ENCODE data around the gene CLMN. TPM values are rescaled to one million over a fixed set of nuclear protein-coding genes. Genes with fewer than 3 reads are reported as not detected.

CLMN gene
- total and polyA plus RNA-seq, 2 of the 4 experiments (the other 2 are of a cell fraction) = 0.10 to 0.18 TPM

- no TSS peak for BruUV-seq (replicated peaks)
- Histone ChIP-seq H3K36me3 (ENCODE audit: control insufficient read depth, insufficient read depth, low read length) (no peaks in the 10 kb centered on the region), H3K18ac (ENCODE audit: low read depth, low read length) (no peak overlapping the region), H4K20me1 (ENCODE audit: insufficient read depth, low read length) (no peaks in the 10 kb centered on the region), H3K4me1 (ENCODE audit: control insufficient read depth, insufficient read depth, low read length) (no peaks in the 10 kb centered on the region), H2AFZ (replicated peaks; ENCODE audit: low read length, poor library complexity) (no peak overlapping the region), H2AK9ac (replicated peaks; ENCODE audit: low read depth, low read length, poor library complexity) (no peak overlapping the region), H3K9ac (ENCODE audit: low read depth, low read length) (no peak overlapping the region), H3K27ac (ENCODE audit: insufficient read depth, low read length) (no peak overlapping the region), H3K4me3 (ENCODE audit: insufficient read depth, low read depth, low read length) (no peak overlapping the region), H2BK15ac (ENCODE audit: low read depth, low read length) (no peak overlapping the region), H2BK5ac (ENCODE audit: low read depth, low read length, poor library complexity, severe bottlenecking) (no peak overlapping the region), H3K79me1 (ENCODE audit: low read depth in 1 of 2, low read length in 2 of 2) (no peaks in the 10 kb centered on the region), H3K9me3 (ENCODE audit: control insufficient read depth, insufficient read depth, low read length) (no peaks in the 10 kb centered on the region), H3K27me3 (ENCODE audit: control insufficient read depth, insufficient read depth, low read length) (no peaks in the 10 kb centered on the region; the same call in 1 of the 2 replicates), H3K56ac (ENCODE audit: extremely low read depth, insufficient read depth, low read length) (no peak overlapping the region), H4K8ac (ENCODE audit: low read depth in 2 of 2, low read length in 2 of 2) (no peak overlapping the region), H3K4ac (ENCODE audit: low read depth, low read length) (no peak overlapping the region), H3K9me1 (ENCODE audit: insufficient read depth, low read length) (no peaks in the 10 kb centered on the region), H4K91ac (ENCODE audit: insufficient read depth, low read depth, low read length) (no peak overlapping the region), H2BK20ac (ENCODE audit: low read depth, low read length) (no peak overlapping the region), H2BK120ac (ENCODE audit: low read depth, low read length) (no peak overlapping the region), H3K4me2 (ENCODE audit: low read depth, low read length) (no peak overlapping the region), H3K23ac (ENCODE audit: low read depth, low read length) (no peak overlapping the region), H2AK5ac (ENCODE audit: low read depth, low read length) (no peak overlapping the region), H3K14ac (replicated peaks; ENCODE audit: low read depth, low read length) (no peak overlapping the region), H4K5ac (ENCODE audit: low read depth, low read length) (no peak overlapping the region)
- intact Hi-C loops (cut with micrococcal nuclease) (no loop called here), dilution Hi-C loops (cut with HindIII; ENCODE audit: low sequenced_read_pairs, unreplicated experiment) (no loop called here), in situ Hi-C loops (cut with MboI; ENCODE audit: low sequenced_read_pairs) (no loop called here)
- ATAC-seq (ENCODE audit: low read depth) = no peak
- no peak for TF ChIP-seq SMC3 (IDR thresholded peaks at IDR 0.05; ENCODE audit: low read depth, low read length)
- no peak for TF ChIP-seq RAD21 (IDR thresholded peaks at IDR 0.05; ENCODE audit: low read length)
- TF ChIP-seq RFX5 (IDR thresholded peaks at IDR 0.05; ENCODE audit: low read depth, low read length) = no peak
- TF ChIP-seq NFE2L2 (IDR thresholded peaks at IDR 0.05; ENCODE audit: low read depth, low read length) = no peak
- TF ChIP-seq CHD1 (IDR thresholded peaks at IDR 0.05; ENCODE audit: low read depth, low read length) = no peak
- no peak for TF ChIP-seq CEBPB (IDR thresholded peaks at IDR 0.05; ENCODE audit: low read depth, low read length)
- TF ChIP-seq MAFK (IDR thresholded peaks at IDR 0.05; ENCODE audit: low read depth, low read length) = no peak
- TF ChIP-seq CTCF (conservative IDR thresholded peaks at IDR 0.05; ENCODE audit: low read depth, low read length) = no peak
- TF ChIP-seq RCOR1 (IDR thresholded peaks at IDR 0.05; ENCODE audit: insufficient replicate concordance, low read length) = no peak
- TF ChIP-seq POLR2A (IDR thresholded peaks at IDR 0.05; ENCODE audit: low read depth, low read length) = no peak
- TF ChIP-seq BHLHE40 (IDR thresholded peaks at IDR 0.05; ENCODE audit: low read depth, low read length) = no peak
- TF ChIP-seq USF2 (IDR thresholded peaks at IDR 0.05; ENCODE audit: low read depth, low read length) = no peak
- TF ChIP-seq FOS (IDR thresholded peaks at IDR 0.05; ENCODE audit: low read depth, low read length) = no peak
- no CpG with 5 or more reads among the region's 8 CpGs for WGBS, 2 experiments (ENCODE audit: extremely low coverage in 2 of 2, insufficient read length in 1 of 2)
- POLR2A ChIA-PET (ENCODE audit: unreplicated experiment) = no interaction called here
- CTCF ChIA-PET = no interaction called here
- no peak for DNase-seq
Measured at GRCh38 chr14:95346266-95346665, 26.6 kb upstream of the CLMN start.

Measured in IMR-90 (cell line).